CD4-positive, alpha-beta T cell treated with Interleukin-1 beta for 1 hour (primary cell): ENCODE data around the gene COX6A2.
A peak's percentile ranks its signal among the peaks of the same experiment; 100 is the strongest.
"Not testable (repeated sequence)": the region's sequence is repeated elsewhere in the genome, so short reads cannot be mapped to it uniquely, and the experiment has no call there.

Experiments
- DNase-seq, 2 donors: peaks; one replicate each; pipeline ENCODE4 v3.0.0-alpha.2; 2020 to 2022

COX6A2 gene

GRCh38 chr16:31461921-31462804 is 34.0 kb upstream of the COX6A2 start:
- DNase-seq = no peak

- no peak for DNase-seq
Measured at GRCh38 chr16:31461201-31461920, 33.2 kb upstream of the COX6A2 start.

- DNase-seq = peak in 1 of 2 donors; percentile 68
Measured at GRCh38 chr16:31460582-31461002, 32.4 kb upstream of the COX6A2 start.

GRCh38 chr16:31459687-31460581 is 31.8 kb upstream of the COX6A2 start:
- peak; percentile 100 for DNase-seq

GRCh38 chr16:31458844-31459686 is 30.9 kb upstream of the COX6A2 start, which contains the start of gene ARMC5:
Gene ARMC5 (plus strand): TSS chr16:31459501. CDS start chr16:31459525, 24 bp downstream.
- peak; percentile 97 to 98 for DNase-seq

GRCh38 chr16:31458073-31458843 is 30.1 kb upstream of the COX6A2 start:
- peak; percentile 57 to 65 for DNase-seq

- no peak for DNase-seq
Measured at GRCh38 chr16:31456988-31457360, 28.8 kb upstream of the COX6A2 start.

GRCh38 chr16:31455601-31456314 is 27.6 kb upstream of the COX6A2 start:
- peak in 1 of 2 donors; percentile 34 for DNase-seq

GRCh38 chr16:31453255-31454204 is 25.4 kb upstream of the COX6A2 start:
- peak in 1 of 2 donors; percentile 65 for DNase-seq

GRCh38 chr16:31452631-31453106 is 24.5 kb upstream of the COX6A2 start:
- DNase-seq = no peak

GRCh38 chr16:31451681-31452351 is 23.7 kb upstream of the COX6A2 start:
- no peak for DNase-seq

- DNase-seq = no peak
Measured at GRCh38 chr16:31451201-31451600, 23.0 kb upstream of the COX6A2 start.

- DNase-seq = not testable (repeated sequence)
Measured at GRCh38 chr16:31445931-31446330, 17.8 kb upstream of the COX6A2 start.

- no peak for DNase-seq
Measured at GRCh38 chr16:31441956-31442355, 13.8 kb upstream of the COX6A2 start.

GRCh38 chr16:31440516-31441184 is 12.5 kb upstream of the COX6A2 start:
- no peak for DNase-seq

GRCh38 chr16:31439519-31439918 is 11.4 kb upstream of the COX6A2 start:
- no peak for DNase-seq

GRCh38 chr16:31439023-31439422 is 10.9 kb upstream of the COX6A2 start:
- not testable (repeated sequence) for DNase-seq

- DNase-seq = no peak
Measured at GRCh38 chr16:31438414-31438813, 10.3 kb upstream of the COX6A2 start.
